Placental pericyte (primary cell): ENCODE data around the gene KIAA1586. TPM values are rescaled to one million over a fixed set of nuclear protein-coding genes. Genes with fewer than 3 reads are reported as not detected.

ENCODE experiments used
- small RNA-seq: library from RNA; depleted of rRNA; stranded (forward); fragments of <200 nt; gene quantifications from one replicate; pipeline ENCODE3, GENCODE V24; 2012; ENCODE audit warnings: low replicate concordance
- total RNA-seq: library from RNA; depleted of rRNA; stranded (reverse); fragments of >200 nt; gene quantifications from 2 replicates; pipeline ENCODE4 v1.2.3, GENCODE V29; 2012

KIAA1586 gene
- total RNA-seq: 6.3 and 14.9 TPM in 2 replicates

GRCh38 chr6:57046332-57047256 is at the start of gene KIAA1586:
Gene KIAA1586 (plus strand): TSS chr6:57046693. CDS start chr6:57046756, 63 bp downstream.

GRCh38 chr6:57089687-57090457 is 43.4 kb downstream of the KIAA1586 start, which contains the start of gene ZNF451:
Gene ZNF451 (plus strand): TSS chr6:57090188. CDS start chr6:57090254, 66 bp downstream.

Small RNAs within 50 kb of the gene (small RNA-seq; reads per million reads assigned to genes)
- not detected for gene FTH1P15

Other genes with a start within 250 kb of the KIAA1586 start
- gene BEND6, start 91.6 kb upstream of the KIAA1586 start, total RNA-seq: 2.8 and 6.9 TPM in 2 replicates
- gene ZNF451, start 43.5 kb downstream of the KIAA1586 start, total RNA-seq: 49.2 and 85.9 TPM in 2 replicates
- 12.7 and 16.2 TPM in 2 replicates for gene BAG2, start 125.6 kb downstream of the KIAA1586 start, total RNA-seq
- 44.0 and 46.8 TPM in 2 replicates for gene RAB23, start 175.6 kb downstream of the KIAA1586 start, total RNA-seq